Measurements from ENCODE around the gene ASXL2.

GRCh38 chr2:25736899-25737515, 141.3 kb downstream of the ASXL2 start:
- TF ChIP-seq CTCF (CRISPR knock-in tag; IDR thresholded peaks at IDR 0.05) (no peak), FOXK1 (CRISPR knock-in tag; IDR thresholded peaks at IDR 0.05; ENCODE audit: borderline replicate concordance, low read depth) (no peak), CENPT (CRISPR knock-in tag; IDR thresholded peaks at IDR 0.05; ENCODE audit: low read depth) (no peak), RAD21 (CRISPR knock-in tag; IDR thresholded peaks at IDR 0.05) (no peak), HDAC2 (CRISPR knock-in tag; IDR thresholded peaks at IDR 0.05) (no peak), MLLT10 (CRISPR knock-in tag; IDR thresholded peaks at IDR 0.05) (no peak), ZNF138 (CRISPR knock-in tag; IDR thresholded peaks at IDR 0.05; ENCODE audit: low read depth) (no peak)
